IMR-90 (cell line): ENCODE results near the gene CRYBA1. TPM values are rescaled to one million over a fixed set of nuclear protein-coding genes. Genes with fewer than 3 reads are reported as not detected.

Experiments
- ATAC-seq: fragments of 200-7000 bp; cut with Tn5 transposase; 2 replicates; pipeline ENCODE4 v1.9.1; 2020; ENCODE audit warnings: low read depth, mild to moderate bottlenecking, moderate library complexity
- BruUV-seq: library from RNA; stranded (reverse); fragments of 400-500 nt; replicated peaks from 2 replicates; lab custom pipeline; 2021; lab: Mats Ljungman, UMichigan
- CTCF ChIA-PET: fragments of 300-600 bp; formaldehyde crosslinking; extraction: SDS; loops from one replicate; lab custom pipeline; 2021; ENCODE audit warnings: antibody characterized with exemption; lab: Yijun Ruan, JAX
- POLR2A ChIA-PET: fragments of 300-600 bp; sonication (Branson Sonifier 250); formaldehyde crosslinking; loops from one replicate; lab custom pipeline; 2022; ENCODE audit warnings: antibody characterized with exemption; ENCODE audit not compliant: unreplicated experiment; lab: Charles Lee
- DNase-seq: peaks from one replicate; pipeline ENCODE4 v3.0.0; 2013
- H2AFZ ChIP-seq: replicated peaks from 2 replicates; pipeline ENCODE3; 2013; ENCODE audit warnings: low read length, mild to moderate bottlenecking; ENCODE audit not compliant: poor library complexity
- H2AK5ac ChIP-seq: 2 replicates; pipeline ENCODE4 v1.6.1; 2013; ENCODE audit warnings: low read depth, low read length, inconsistent platforms
- H2AK9ac ChIP-seq: replicated peaks from 2 replicates; pipeline ENCODE3; 2013; ENCODE audit warnings: mild to moderate bottlenecking, low read depth, low read length, moderate library complexity; ENCODE audit not compliant: poor library complexity
- H2BK120ac ChIP-seq: 2 replicates; pipeline ENCODE4 v1.6.1; 2013; ENCODE audit warnings: low read depth, low read length, inconsistent platforms
- H2BK15ac ChIP-seq: 3 replicates; pipeline ENCODE4 v1.6.1; 2013; ENCODE audit warnings: low read depth, low read length, inconsistent platforms
- H2BK20ac ChIP-seq: 2 replicates; pipeline ENCODE4 v1.6.1; 2013; ENCODE audit warnings: low read depth, mild to moderate bottlenecking, inconsistent platforms, low read length, moderate library complexity
- H2BK5ac ChIP-seq: 2 replicates; pipeline ENCODE4 v1.6.1; 2013; ENCODE audit warnings: mild to moderate bottlenecking, low read depth, low read length, inconsistent platforms; ENCODE audit not compliant: poor library complexity, severe bottlenecking
- H3K14ac ChIP-seq: replicated peaks from 2 replicates; pipeline ENCODE4 v1.6.1; 2013; ENCODE audit warnings: low read depth, low read length, inconsistent platforms
- H3K18ac ChIP-seq: 2 replicates; pipeline ENCODE4 v1.6.1; 2013; ENCODE audit warnings: low read depth, low read length, control low read depth
- H3K23ac ChIP-seq: 2 replicates; pipeline ENCODE4 v1.6.1; 2013; ENCODE audit warnings: low read depth, low read length, inconsistent platforms
- H3K27ac ChIP-seq: 2 replicates; pipeline ENCODE4 v1.5.1; 2013; ENCODE audit warnings: mild to moderate bottlenecking, control low read depth, low read length; ENCODE audit not compliant: insufficient read depth
- H3K27me3 ChIP-seq: 2 replicates; pipeline ENCODE4 v1.6.1; 2013; ENCODE audit warnings: low read length; ENCODE audit not compliant: control insufficient read depth, insufficient read depth
- H3K36me3 ChIP-seq: 2 replicates; pipeline ENCODE4 v1.6.1; 2013; ENCODE audit warnings: low read length, mixed read lengths; ENCODE audit not compliant: control insufficient read depth, insufficient read depth
- H3K4ac ChIP-seq: 2 replicates; pipeline ENCODE4 v1.6.1; 2013; ENCODE audit warnings: low read depth, low read length, inconsistent platforms
- H3K4me1 ChIP-seq: 2 replicates; pipeline ENCODE4 v1.6.1; 2013; ENCODE audit warnings: low read length, mixed read lengths; ENCODE audit not compliant: control insufficient read depth, insufficient read depth
- H3K4me2 ChIP-seq: 2 replicates; pipeline ENCODE4 v1.6.1; 2013; ENCODE audit warnings: low read depth, mild to moderate bottlenecking, control low read depth, low read length, moderate library complexity
- H3K4me3 ChIP-seq: 2 replicates; pipeline ENCODE4 v1.5.1; 2013; ENCODE audit warnings: low read depth, mild to moderate bottlenecking, control low read depth, low read length, moderate library complexity; ENCODE audit not compliant: insufficient read depth
- H3K56ac ChIP-seq: 2 replicates; pipeline ENCODE4 v1.6.1; 2013; ENCODE audit warnings: low read length, inconsistent platforms; ENCODE audit not compliant: insufficient read depth; ENCODE audit errors: extremely low read depth
- H3K79me1 ChIP-seq, 2 experiments: 2 replicates each; pipeline ENCODE4 v1.6.1; 2013; ENCODE audit warnings: low read length in 2 of 2, inconsistent platforms in 1 of 2, low read depth in 1 of 2
- H3K9ac ChIP-seq: 2 replicates; pipeline ENCODE4 v1.6.1; 2013; ENCODE audit warnings: low read depth, low read length, control low read depth
- H3K9me1 ChIP-seq: 2 replicates; pipeline ENCODE4 v1.6.1; 2013; ENCODE audit warnings: low read length, inconsistent platforms; ENCODE audit not compliant: insufficient read depth
- H3K9me3 ChIP-seq: 2 replicates; pipeline ENCODE4 v1.6.1; 2013; ENCODE audit warnings: low read length; ENCODE audit not compliant: control insufficient read depth, insufficient read depth
- H4K20me1 ChIP-seq: 2 replicates; pipeline ENCODE4 v1.6.1; 2013; ENCODE audit warnings: low read length, inconsistent platforms; ENCODE audit not compliant: insufficient read depth
- H4K5ac ChIP-seq: 2 replicates; pipeline ENCODE4 v1.6.1; 2013; ENCODE audit warnings: mild to moderate bottlenecking, low read depth, low read length, control low read depth
- H4K8ac ChIP-seq, 2 experiments: 2 replicates each; pipeline ENCODE4 v1.6.1; 2013; ENCODE audit warnings: low read depth in 2 of 2, low read length in 2 of 2, control low read depth in 1 of 2, inconsistent platforms in 1 of 2
- H4K91ac ChIP-seq: 2 replicates; pipeline ENCODE4 v1.6.1; 2013; ENCODE audit warnings: low read depth, low read length, inconsistent platforms; ENCODE audit not compliant: insufficient read depth
- CEBPB ChIP-seq: IDR thresholded peaks from 2 replicates; pipeline ENCODE4 v1.6.1; 2012; ENCODE audit warnings: low read depth, low read length, improper control_type of control experiment
- FOS ChIP-seq: fragments of 150-350 bp; IDR thresholded peaks from 2 replicates; pipeline ENCODE4 v1.6.1; 2016; ENCODE audit warnings: low read depth, low read length
- MXI1 ChIP-seq: IDR thresholded peaks from 2 replicates; pipeline ENCODE4 v1.6.1; 2012; ENCODE audit warnings: low read depth, mild to moderate bottlenecking, low read length, moderate library complexity, borderline replicate concordance
- RAD21 ChIP-seq: IDR thresholded peaks from 2 replicates; pipeline ENCODE4 v1.6.1; 2012; ENCODE audit warnings: low read length, improper control_type of control experiment
- WGBS, 2 experiments: methylation state at CpG; one replicate each; pipeline versions ENCODE4 v1.1.5 to v1.1.7; 2013; ENCODE audit warnings: missing lambda C conversion rate in 2 of 2; ENCODE audit not compliant: insufficient read length in 1 of 2; ENCODE audit errors: extremely low coverage in 2 of 2; 5-methylcytosine and 5-hydroxymethylcytosine counted together
- dilution Hi-C: fragments of 300-500 bp; cut with HindIII; formaldehyde crosslinking; loops from one replicate; pipeline ENCODE4 v1.14.3; 2018; ENCODE audit warnings: low sequenced_read_pairs; ENCODE audit not compliant: unreplicated experiment
- in situ Hi-C: fragments of 300-500 bp; cut with MboI; formaldehyde crosslinking; loops from 3 replicates; pipeline ENCODE4 v1.14.3; 2019; ENCODE audit warnings: low sequenced_read_pairs, inconsistent platforms, mixed read lengths
- intact Hi-C: fragments of 100-400 bp; cut with micrococcal nuclease; formaldehyde crosslinking; loops from 2 replicates; pipeline ENCODE4 v1.10.0; 2022
- polyA plus RNA-seq, 3 experiments: library from polyadenylated mRNA; depleted of rRNA; stranded (reverse); fragments of >200 nt; gene quantifications; 2 replicates each; pipeline ENCODE4 v1.2.3, GENCODE V29; 2012; ENCODE audit warnings: low replicate concordance in 1 of 3
- total RNA-seq: library from RNA; depleted of rRNA; stranded (reverse); fragments of >200 nt; gene quantifications from 2 replicates; pipeline ENCODE4 v1.2.3, GENCODE V29; 2012

Gene CRYBA1
- total and polyA plus RNA-seq, 2 of the 4 experiments (the other 2 are of a cell fraction): not detected

- peaks cover 0 to 45% of the 10 kb centered on the region in 2 experiments; a peak in 2 of 4 replicates for H3K79me1 ChIP-seq
- no peaks in the 10 kb centered on the region for H3K9me3 ChIP-seq
- H2BK20ac ChIP-seq: no peak overlapping the region
- peak overlapping the region; percentile 16; the same call in 1 of the 2 replicates for H3K23ac ChIP-seq
- CTCF ChIA-PET: interaction anchor here (0.9 kb wide), 1 partner anchor 21 kb away, joined by 3 read pairs; no protein-coding TSS in a partner anchor
- no peak overlapping the region for H2BK120ac ChIP-seq
- no peak overlapping the region for H3K4me3 ChIP-seq
- WGBS, 2 experiments: no CpG with 5 or more reads among the region's 2 CpGs
- dilution Hi-C loops (no loop called here), in situ Hi-C loops (no loop called here), intact Hi-C loops (no loop called here)
- no peak for TF ChIP-seq FOS
- TF ChIP-seq MXI1: no peak
- no peak for TF ChIP-seq RAD21
- no peak for TF ChIP-seq CEBPB
- peaks cover 16% of the 10 kb centered on the region for H3K9me1 ChIP-seq
- no peak overlapping the region for H3K9ac ChIP-seq
- peaks cover 59% of the 10 kb centered on the region for H3K36me3 ChIP-seq
- no peak overlapping the region for H2AK9ac ChIP-seq
- no peak overlapping the region for H3K18ac ChIP-seq
- H2AFZ ChIP-seq: no peak overlapping the region
- H3K14ac ChIP-seq: no peak overlapping the region
- ATAC-seq (no peak), DNase-seq (no peak)
- H3K56ac ChIP-seq: no peak overlapping the region
- H3K27me3 ChIP-seq: no peaks in the 10 kb centered on the region
- no peak overlapping the region for H2AK5ac ChIP-seq
- H4K20me1 ChIP-seq: peaks cover 98% of the 10 kb centered on the region
- H2BK5ac ChIP-seq: no peak overlapping the region
- H3K4me2 ChIP-seq: no peak overlapping the region
- H2BK15ac ChIP-seq: no peak overlapping the region
- no peak overlapping the region for H4K91ac ChIP-seq
- POLR2A ChIA-PET: interaction anchor here (0.7 kb wide), 1 partner anchor 155 kb away, joined by 3 read pairs; no protein-coding TSS in a partner anchor
- no peak overlapping the region for H3K27ac ChIP-seq
- H3K4ac ChIP-seq: no peak overlapping the region
- no TSS peak for BruUV-seq
- H4K8ac ChIP-seq: no peak overlapping the region
- no peak overlapping the region for H4K5ac ChIP-seq
- peaks cover 10% of the 10 kb centered on the region for H3K4me1 ChIP-seq
Measured at GRCh38 chr17:29283961-29284360, 37.3 kb downstream of the CRYBA1 start.
